Chondrocyte (in vitro differentiated cells): Measurements from ENCODE around the gene THBS2. TPM values are rescaled to one million over a fixed set of nuclear protein-coding genes. Genes with fewer than 3 reads are reported as not detected.

Experiments
- DNase-seq: peaks from one replicate; pipeline ENCODE4 v3.0.0; 2021; ENCODE audit warnings: mixed read lengths, low spot score
- H3K27ac Mint-ChIP-seq: one replicate; pipeline ENCODE4 v1.8.0; 2021; ENCODE audit warnings: mild to moderate bottlenecking, moderate library complexity, mixed read lengths; ENCODE audit not compliant: unreplicated experiment
- H3K27me3 Mint-ChIP-seq: 2 replicates; pipeline ENCODE4 v1.8.0; 2021; ENCODE audit warnings: low read depth, mixed read lengths
- H3K36me3 Mint-ChIP-seq: 2 replicates; pipeline ENCODE4 v1.8.0; 2021; ENCODE audit warnings: low read depth, mixed read lengths
- H3K4me1 Mint-ChIP-seq: 2 replicates; pipeline ENCODE4 v1.8.0; 2021; ENCODE audit warnings: low read depth, mild to moderate bottlenecking, mixed read lengths
- H3K4me3 Mint-ChIP-seq: one replicate; pipeline ENCODE4 v1.8.0; 2021; ENCODE audit warnings: mild to moderate bottlenecking, moderate library complexity, mixed read lengths; ENCODE audit not compliant: unreplicated experiment
- H3K9me3 Mint-ChIP-seq: 2 replicates; pipeline ENCODE4 v1.8.0; 2021; ENCODE audit warnings: low read depth, mixed read lengths
- CTCF ChIP-seq: fragments of 200-600 bp; sonication (generic); IDR thresholded peaks from 2 replicates; pipeline ENCODE4 v1.5.0; 2021; ENCODE audit warnings: antibody characterized with exemption, mild to moderate bottlenecking, moderate library complexity
- total RNA-seq: library from RNA; stranded (reverse); gene quantifications from 3 replicates; pipeline ENCODE4 v1.2.1, GENCODE V29; 2021

THBS2 gene
- total RNA-seq, 1 donor from 2014 or later = 1,285 TPM

- no peak overlapping the region for H3K27ac Mint-ChIP-seq
- no peak for TF ChIP-seq CTCF
- no peaks in the 10 kb centered on the region for H3K27me3 Mint-ChIP-seq
- peaks cover 24% of the 10 kb centered on the region for H3K4me1 Mint-ChIP-seq
- no peak for DNase-seq
- no peaks in the 10 kb centered on the region for H3K36me3 Mint-ChIP-seq
- no peak overlapping the region for H3K4me3 Mint-ChIP-seq
- no peaks in the 10 kb centered on the region for H3K9me3 Mint-ChIP-seq
Observed at GRCh38 chr6:169286961-169287360, 33.3 kb upstream of the THBS2 start.

- no peaks in the 10 kb centered on the region for H3K9me3 Mint-ChIP-seq
- DNase-seq = no peak
- H3K27me3 Mint-ChIP-seq = no peaks in the 10 kb centered on the region
- H3K36me3 Mint-ChIP-seq = no peaks in the 10 kb centered on the region
- no peak for TF ChIP-seq CTCF
- H3K4me3 Mint-ChIP-seq = no peak overlapping the region
- H3K4me1 Mint-ChIP-seq = peaks cover 19% of the 10 kb centered on the region
- H3K27ac Mint-ChIP-seq = no peak overlapping the region
Observed at GRCh38 chr6:169285165-169285564, 31.5 kb upstream of the THBS2 start.

- Mint-ChIP-seq H3K9me3 (no peaks in the 10 kb centered on the region), H3K36me3 (no peaks in the 10 kb centered on the region), H3K4me3 (no peak overlapping the region), H3K27me3 (no peaks in the 10 kb centered on the region), H3K4me1 (peaks cover 6% of the 10 kb centered on the region), H3K27ac (no peak overlapping the region)
- TF ChIP-seq CTCF = no peak
- no peak for DNase-seq
Observed at GRCh38 chr6:169283924-169284323, 30.3 kb upstream of the THBS2 start.

GRCh38 chr6:169282043-169282442 is 28.4 kb upstream of the THBS2 start:
- no peak for DNase-seq
- H3K27ac Mint-ChIP-seq = no peak overlapping the region
- no peaks in the 10 kb centered on the region for H3K27me3 Mint-ChIP-seq
- H3K36me3 Mint-ChIP-seq = no peaks in the 10 kb centered on the region
- H3K4me1 Mint-ChIP-seq = no peaks in the 10 kb centered on the region
- H3K9me3 Mint-ChIP-seq = no peaks in the 10 kb centered on the region
- H3K4me3 Mint-ChIP-seq = no peak overlapping the region
- no peak for TF ChIP-seq CTCF

- Mint-ChIP-seq H3K27ac (no peak overlapping the region), H3K36me3 (no peaks in the 10 kb centered on the region), H3K27me3 (no peaks in the 10 kb centered on the region), H3K9me3 (no peaks in the 10 kb centered on the region), H3K4me1 (no peaks in the 10 kb centered on the region), H3K4me3 (no peak overlapping the region)
- TF ChIP-seq CTCF = no peak
- no peak for DNase-seq
Observed at GRCh38 chr6:169277619-169278018, 24.0 kb upstream of the THBS2 start.
